Measurements from ENCODE around the gene GBE1.
"Not testable (repeated sequence)": the region's sequence is repeated elsewhere in the genome, so short reads cannot be mapped to it uniquely, and the experiment has no call there.

The GBE1 gene

GRCh38 chr3:81531263-81531662, 230.2 kb downstream of the GBE1 start:
- no peak for DNase-seq (ENCODE audit: low spot score)

GRCh38 chr3:81530180-81530939, 231.1 kb downstream of the GBE1 start:
- DNase-seq (ENCODE audit: low spot score) = no peak

GRCh38 chr3:81521855-81522254, 239.6 kb downstream of the GBE1 start:
- DNase-seq (ENCODE audit: low spot score) = no peak

GRCh38 chr3:81518945-81519344, 242.5 kb downstream of the GBE1 start:
- DNase-seq (ENCODE audit: low spot score) = no peak

- no peak for DNase-seq (ENCODE audit: low spot score)
Measured at GRCh38 chr3:81516042-81516441, 245.4 kb downstream of the GBE1 start.

- DNase-seq (ENCODE audit: low spot score) = no peak
Measured at GRCh38 chr3:81513591-81513990, 247.9 kb downstream of the GBE1 start.

GRCh38 chr3:81503026-81503425, 258.4 kb downstream of the GBE1 start:
- no peak for DNase-seq (ENCODE audit: low spot score)

GRCh38 chr3:81502236-81502635, 259.2 kb downstream of the GBE1 start:
- DNase-seq (ENCODE audit: low spot score) = no peak

- DNase-seq (ENCODE audit: low spot score) = no peak
Measured at GRCh38 chr3:81500039-81500438, 261.4 kb downstream of the GBE1 start.

GRCh38 chr3:81497572-81498251, 263.7 kb downstream of the GBE1 start:
- no peak for DNase-seq (ENCODE audit: low spot score)

- DNase-seq (ENCODE audit: low spot score) = no peak
Measured at GRCh38 chr3:81496407-81497104, 264.9 kb downstream of the GBE1 start.

GRCh38 chr3:81492471-81492870, 269.0 kb downstream of the GBE1 start:
- not testable (repeated sequence) for DNase-seq (ENCODE audit: low spot score)

- no peak for DNase-seq (ENCODE audit: low spot score)
Measured at GRCh38 chr3:81492040-81492439, 269.4 kb downstream of the GBE1 start.

- peak; percentile 70 for DNase-seq (ENCODE audit: low spot score)
Measured at GRCh38 chr3:81490541-81491288, 270.7 kb downstream of the GBE1 start.

- DNase-seq (ENCODE audit: low spot score) = peak; percentile 4
Measured at GRCh38 chr3:81485444-81485865, 276.0 kb downstream of the GBE1 start.

GRCh38 chr3:81484520-81484919, 276.9 kb downstream of the GBE1 start:
- no peak for DNase-seq (ENCODE audit: low spot score)

- no peak for DNase-seq (ENCODE audit: low spot score)
Measured at GRCh38 chr3:81483046-81483445, 278.4 kb downstream of the GBE1 start.

GRCh38 chr3:81477740-81478139, 283.7 kb downstream of the GBE1 start:
- DNase-seq (ENCODE audit: low spot score) = no peak

- no peak for DNase-seq (ENCODE audit: low spot score)
Measured at GRCh38 chr3:81476692-81477091, 284.8 kb downstream of the GBE1 start.

- DNase-seq (ENCODE audit: low spot score) = no peak
Measured at GRCh38 chr3:81472600-81473362, 288.7 kb downstream of the GBE1 start.

- no peak for DNase-seq (ENCODE audit: low spot score)
Measured at GRCh38 chr3:81470524-81471278, 290.7 kb downstream of the GBE1 start.

All from putamen (tissue), 1 donor.